Endothelial cell of umbilical vein (primary cell): ENCODE data around the gene LTF. TPM values are rescaled to one million over a fixed set of nuclear protein-coding genes. Genes with fewer than 3 reads are reported as not detected.

Experiments
- BruUV-seq: library from RNA; stranded (reverse); fragments of 400-500 nt; replicated peaks from 2 replicates; lab custom pipeline; 2021; lab: Mats Ljungman, UMichigan
- CTCF ChIA-PET: fragments of 300-600, 350-600 bp; sonication (Branson Sonifier 250); formaldehyde crosslinking; loops from one replicate; lab custom pipeline; 2021; ENCODE audit warnings: antibody characterized with exemption, inconsistent platforms; lab: Charles Lee
- POLR2A ChIA-PET: fragments of 300-600, 350-600 bp; sonication (Branson Sonifier 250); formaldehyde crosslinking; loops from one replicate; lab custom pipeline; 2021; ENCODE audit warnings: antibody characterized with exemption, inconsistent platforms; lab: Charles Lee
- DNase-seq: peaks from one replicate; pipeline ENCODE4 v3.0.0-alpha.2; 2011; ENCODE audit warnings: low read depth, low spot score
- FAIRE-seq: peaks from 2 replicates; lab custom pipeline; 2011; peaks lifted over from hg19 to GRCh38; lab: Jason Lieb, UNC
- H2AFZ ChIP-seq: 2 replicates; pipeline ENCODE4 v1.6.0; 2012; ENCODE audit warnings: low read depth, low read length, control low read depth, inconsistent platforms
- H3K27ac ChIP-seq: 2 replicates; pipeline ENCODE4 v1.5.1; 2011; ENCODE audit warnings: low read depth, mild to moderate bottlenecking, control low read depth, low read length, moderate library complexity; ENCODE audit not compliant: insufficient read depth
- H3K27me3 ChIP-seq, 2 experiments: 2 replicates each; pipeline versions ENCODE4 v1.6.0 to v1.6.1; 2011; ENCODE audit warnings: low read length in 2 of 2, mixed read lengths in 1 of 2; ENCODE audit not compliant: control insufficient read depth in 2 of 2, insufficient read depth in 2 of 2
- H3K36me3 ChIP-seq, 2 experiments: 2 replicates in 1 of 2; 3 replicates in 1 of 2; pipeline ENCODE4 v1.5.1; 2011; ENCODE audit warnings: low read length in 2 of 2, mild to moderate bottlenecking in 1 of 2, moderate library complexity in 1 of 2; ENCODE audit not compliant: control insufficient read depth in 2 of 2, insufficient read depth in 2 of 2; ENCODE audit errors: extremely low read depth in 1 of 2
- H3K4me1 ChIP-seq: 3 replicates; pipeline ENCODE4 v1.5.1; 2011; ENCODE audit warnings: mild to moderate bottlenecking, low read length; ENCODE audit not compliant: control insufficient read depth, insufficient read depth; ENCODE audit errors: extremely low read depth
- H3K4me2 ChIP-seq: 2 replicates; pipeline ENCODE4 v1.6.1; 2011; ENCODE audit warnings: low read length, control low read depth, mixed read lengths; ENCODE audit not compliant: insufficient read depth
- H3K4me3 ChIP-seq, 3 experiments: fragments of 200-600 bp in 1 of 3; sonication (generic), shearing (Covaris generic) in 1 of 3; replicated peaks in 1 of 3; 2 replicates each; pipeline ENCODE4 v1.5.1; 2011 to 2016; ENCODE audit warnings: control low read depth in 3 of 3, low read length in 3 of 3, mild to moderate bottlenecking in 2 of 3, inconsistent platforms in 1 of 3, low read depth in 1 of 3, moderate library complexity in 1 of 3; ENCODE audit not compliant: insufficient read depth in 1 of 3
- H3K79me2 ChIP-seq: 2 replicates; pipeline ENCODE4 v1.6.0; 2012; ENCODE audit warnings: low read length, inconsistent platforms; ENCODE audit not compliant: control insufficient read depth, insufficient read depth
- H3K9ac ChIP-seq: replicated peaks from 2 replicates; pipeline ENCODE3; 2011; ENCODE audit warnings: low read length, control low read depth; ENCODE audit not compliant: insufficient read depth; ENCODE audit errors: extremely low read depth
- H3K9me1 ChIP-seq: replicated peaks from 3 replicates; pipeline ENCODE4 v1.6.0; 2011; ENCODE audit warnings: mild to moderate bottlenecking, low read length; ENCODE audit not compliant: control insufficient read depth, insufficient read depth; ENCODE audit errors: extremely low read depth
- H3K9me3 ChIP-seq: replicated peaks from 2 replicates; pipeline ENCODE4 v1.5.1; 2012; ENCODE audit warnings: low read length, inconsistent platforms; ENCODE audit not compliant: control insufficient read depth, insufficient read depth
- H4K20me1 ChIP-seq: replicated peaks from 2 replicates; pipeline ENCODE3; 2011; ENCODE audit warnings: mild to moderate bottlenecking, low read length; ENCODE audit not compliant: control insufficient read depth, insufficient read depth; ENCODE audit errors: extremely low read depth
- FOS ChIP-seq: IDR thresholded peaks from 2 replicates; pipeline ENCODE4 v1.6.1; 2011; ENCODE audit warnings: mild to moderate bottlenecking, low read length, moderate library complexity, borderline replicate concordance; ENCODE audit not compliant: insufficient read depth
- GATA2 ChIP-seq: IDR thresholded peaks from 2 replicates; pipeline ENCODE4 v1.7.0; 2011; ENCODE audit warnings: low read depth, mild to moderate bottlenecking, moderate library complexity, mixed read lengths, low read length; ENCODE audit not compliant: insufficient read length, insufficient read depth
- MYC ChIP-seq: IDR thresholded peaks from one replicate; pipeline ENCODE4 v1.6.1; 2011; ENCODE audit warnings: mild to moderate bottlenecking, low read depth, low read length
- POLR2A ChIP-seq: IDR thresholded peaks from 2 replicates; pipeline ENCODE4 v1.6.1; 2012; ENCODE audit warnings: low read depth, mild to moderate bottlenecking, control low read depth, low read length
- POLR2AphosphoS5 ChIP-seq: IDR thresholded peaks from 2 replicates; pipeline ENCODE4 v1.6.1; 2012; ENCODE audit warnings: low read depth, mild to moderate bottlenecking, control low read depth, low read length, moderate library complexity; ENCODE audit not compliant: insufficient read depth
- dilution Hi-C: fragments of 300-500 bp; cut with MboI; formaldehyde crosslinking; loops from one replicate; pipeline ENCODE4 v1.15.0; 2019; ENCODE audit warnings: low sequenced_read_pairs; ENCODE audit not compliant: extremely low pct_ligation_motif_present
- intact Hi-C: fragments of 100-400 bp; cut with micrococcal nuclease; formaldehyde crosslinking; loops from one replicate; pipeline ENCODE4 v1.10.0; 2022
- polyA plus RNA-seq, 4 experiments: library from polyadenylated mRNA; depleted of rRNA in 3 of 4; stranded (reverse) in 3 of 4; unstranded in 1 of 4; fragments of >200 nt; gene quantifications; 2 replicates each; pipeline versions ENCODE4 v1.2.1 to v1.2.3, GENCODE V29; 2011 to 2012; ENCODE audit warnings: missing spikeins in 1 of 4
- total RNA-seq: library from RNA; stranded (reverse); gene quantifications from 2 replicates; pipeline ENCODE4 v1.2.3, GENCODE V29; 2021
- TF ChIP-seq, protein P1 (sequence below): IDR thresholded peaks from 2 replicates; pipeline ENCODE4 v1.6.1; 2011; ENCODE audit not compliant: insufficient read depth, insufficient read length
- TF ChIP-seq, protein P2 (sequence below), 2 donors: IDR thresholded peaks; 1 replicate in 1 of 2; 2 replicates in 1 of 2; pipeline ENCODE4 v1.5.1; 2011; ENCODE audit warnings: low read length in 2 of 2, mild to moderate bottlenecking in 2 of 2, moderate library complexity in 2 of 2, control low read depth in 1 of 2, inconsistent platforms in 1 of 2, low read depth in 1 of 2; ENCODE audit not compliant: insufficient read depth in 1 of 2; ENCODE audit errors: extremely low read depth in 1 of 2

The LTF gene
- total and polyA plus RNA-seq, 2 donors (not counting 3 experiments of a cell fraction or from before 2014, with no cell fraction given) = not detected

DNA sequence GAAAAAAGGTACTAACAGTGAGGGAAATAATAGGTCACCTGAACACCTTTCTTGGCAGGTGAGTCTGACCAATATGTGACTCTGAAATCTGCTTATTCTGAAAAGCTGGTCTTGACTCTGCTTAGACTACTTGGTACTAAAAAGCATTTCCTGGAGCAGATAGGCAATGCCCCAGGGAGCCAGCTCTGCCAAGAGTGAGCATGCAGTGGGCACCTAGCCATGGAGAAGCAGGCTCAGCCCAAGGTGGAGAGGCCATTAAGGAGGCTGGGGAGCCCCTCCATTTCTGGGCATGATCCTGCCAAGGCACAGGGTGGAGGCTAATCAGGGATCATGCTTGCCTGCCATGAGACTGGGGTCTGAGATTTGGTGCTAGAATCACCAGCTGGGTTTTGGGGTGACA lies 1.6 kb upstream of the LTF start:
- no peak overlapping the region for H3K9ac ChIP-seq
- no peaks in the 10 kb centered on the region for H3K9me1 ChIP-seq
- POLR2A ChIA-PET = no interaction called here
- no peaks in the 10 kb centered on the region for H3K27me3 ChIP-seq
- no TSS peak for BruUV-seq
- DNase-seq = no peak
- no peak overlapping the region for H3K4me2 ChIP-seq
- no peaks in the 10 kb centered on the region for H3K36me3 ChIP-seq
- H4K20me1 ChIP-seq = no peaks in the 10 kb centered on the region
- no peaks in the 10 kb centered on the region for H3K79me2 ChIP-seq
- no peaks in the 10 kb centered on the region for H3K9me3 ChIP-seq
- no peak for FAIRE-seq
- intact Hi-C loops (no loop called here), dilution Hi-C loops (no loop called here)
- CTCF ChIA-PET = interaction anchor here (1.3 kb wide), 1 partner anchor 22 kb away, joined by 3 read pairs; no protein-coding TSS in a partner anchor
- no peak overlapping the region for H3K27ac ChIP-seq
- no peaks in the 10 kb centered on the region for H3K4me1 ChIP-seq
- TF ChIP-seq MYC = no peak
- no peak for TF ChIP-seq POLR2A
- TF ChIP-seq POLR2AphosphoS5 = no peak
- no peak for TF ChIP-seq GATA2
- no peak overlapping the region for H2AFZ ChIP-seq
- H3K4me3 ChIP-seq = no peak overlapping the region

DNA sequence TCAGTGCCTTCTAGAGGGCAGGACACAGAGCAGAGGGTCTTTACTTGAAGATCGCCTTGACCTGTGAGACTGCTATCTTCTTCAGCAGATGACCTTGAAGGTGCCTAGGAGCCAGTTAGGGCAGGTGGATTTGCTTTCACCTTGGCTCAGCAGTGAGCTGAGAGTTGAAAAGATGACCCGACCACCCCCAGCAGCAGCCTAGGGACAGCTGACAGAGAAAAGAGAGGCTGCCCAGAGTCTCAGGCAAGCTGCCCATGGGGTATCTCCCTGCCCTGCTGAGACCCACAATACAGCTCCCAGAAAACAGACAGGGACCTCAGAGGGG lies 453 bp upstream of the LTF start:
- H3K9ac ChIP-seq = no peak overlapping the region
- no peak overlapping the region for H2AFZ ChIP-seq
- H3K9me1 ChIP-seq = no peaks in the 10 kb centered on the region
- BruUV-seq = no TSS peak
- no peak for FAIRE-seq
- no peaks in the 10 kb centered on the region for H3K9me3 ChIP-seq
- intact Hi-C loops = no loop called here
- ChIA-PET CTCF (no interaction called here), POLR2A (no interaction called here)
- H3K27me3 ChIP-seq = no peaks in the 10 kb centered on the region
- no peak overlapping the region for H3K4me3 ChIP-seq
- H3K27ac ChIP-seq = no peak overlapping the region
- H3K4me1 ChIP-seq = no peaks in the 10 kb centered on the region
- no peaks in the 10 kb centered on the region for H3K79me2 ChIP-seq
- no peaks in the 10 kb centered on the region for H3K36me3 ChIP-seq
- no peak overlapping the region for H3K4me2 ChIP-seq
- no peak for DNase-seq
- dilution Hi-C loops = no loop called here
- TF ChIP-seq, protein P1, sequence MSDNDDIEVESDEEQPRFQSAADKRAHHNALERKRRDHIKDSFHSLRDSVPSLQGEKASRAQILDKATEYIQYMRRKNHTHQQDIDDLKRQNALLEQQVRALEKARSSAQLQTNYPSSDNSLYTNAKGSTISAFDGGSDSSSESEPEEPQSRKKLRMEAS = no peak
- TF ChIP-seq, protein P2, sequence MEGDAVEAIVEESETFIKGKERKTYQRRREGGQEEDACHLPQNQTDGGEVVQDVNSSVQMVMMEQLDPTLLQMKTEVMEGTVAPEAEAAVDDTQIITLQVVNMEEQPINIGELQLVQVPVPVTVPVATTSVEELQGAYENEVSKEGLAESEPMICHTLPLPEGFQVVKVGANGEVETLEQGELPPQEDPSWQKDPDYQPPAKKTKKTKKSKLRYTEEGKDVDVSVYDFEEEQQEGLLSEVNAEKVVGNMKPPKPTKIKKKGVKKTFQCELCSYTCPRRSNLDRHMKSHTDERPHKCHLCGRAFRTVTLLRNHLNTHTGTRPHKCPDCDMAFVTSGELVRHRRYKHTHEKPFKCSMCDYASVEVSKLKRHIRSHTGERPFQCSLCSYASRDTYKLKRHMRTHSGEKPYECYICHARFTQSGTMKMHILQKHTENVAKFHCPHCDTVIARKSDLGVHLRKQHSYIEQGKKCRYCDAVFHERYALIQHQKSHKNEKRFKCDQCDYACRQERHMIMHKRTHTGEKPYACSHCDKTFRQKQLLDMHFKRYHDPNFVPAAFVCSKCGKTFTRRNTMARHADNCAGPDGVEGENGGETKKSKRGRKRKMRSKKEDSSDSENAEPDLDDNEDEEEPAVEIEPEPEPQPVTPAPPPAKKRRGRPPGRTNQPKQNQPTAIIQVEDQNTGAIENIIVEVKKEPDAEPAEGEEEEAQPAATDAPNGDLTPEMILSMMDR (IDR thresholded peaks at IDR 0.05; ENCODE audit: extremely low read depth in 1 of 2, insufficient read depth in 1 of 2, low read depth in 1 of 2, low read length in 2 of 2) = no peak
- TF ChIP-seq FOS = no peak
- H4K20me1 ChIP-seq = no peaks in the 10 kb centered on the region
